Smooth muscle cell (in vitro differentiated cells): ENCODE results near the gene PLA2G10. TPM values are rescaled to one million over a fixed set of nuclear protein-coding genes. Genes with fewer than 3 reads are reported as not detected.
A peak's percentile ranks its signal among the peaks of the same experiment; 100 is the strongest.
"Not testable (repeated sequence)": the region's sequence is repeated elsewhere in the genome, so short reads cannot be mapped to it uniquely, and the experiment has no call there.

ENCODE experiments used
- DNase-seq: peaks from one replicate; lab custom pipeline; 2025; ENCODE audit not compliant: unreplicated experiment; lab: John Stamatoyannopoulos, UW
- H2AFZ ChIP-seq: fragments of 200-600 bp; sonication (generic); 2 replicates; pipeline ENCODE4 v1.6.0; 2016; ENCODE audit warnings: antibody characterized with exemption, low read depth, mild to moderate bottlenecking
- H3F3A ChIP-seq: fragments of 200-600 bp; sonication (generic); 2 replicates; pipeline ENCODE4 v1.6.0; 2017; ENCODE audit warnings: antibody characterized with exemption, low read depth
- H3K27ac ChIP-seq: fragments of 200-600 bp; sonication (generic); 2 replicates; pipeline ENCODE4 v1.5.1; 2016; ENCODE audit warnings: low read depth, mild to moderate bottlenecking
- H3K27me3 ChIP-seq: fragments of 200-600 bp; sonication (generic); 2 replicates; pipeline ENCODE4 v1.6.1; 2016; ENCODE audit warnings: low read depth, mild to moderate bottlenecking
- H3K36me3 ChIP-seq: fragments of 200-600 bp; sonication (generic); 2 replicates; pipeline ENCODE4 v1.5.1; 2016; ENCODE audit warnings: low read depth
- H3K4me1 ChIP-seq: fragments of 200-600 bp; sonication (generic); 2 replicates; pipeline ENCODE4 v1.5.1; 2016; ENCODE audit warnings: low read depth
- H3K4me2 ChIP-seq: fragments of 200-600 bp; sonication (generic); 2 replicates; pipeline ENCODE4 v1.6.0; 2016; ENCODE audit warnings: mild to moderate bottlenecking
- H3K4me3 ChIP-seq: fragments of 200-600 bp; sonication (generic); 2 replicates; pipeline ENCODE4 v1.5.1; 2016; ENCODE audit warnings: mild to moderate bottlenecking
- H3K79me2 ChIP-seq: fragments of 200-600 bp; sonication (generic); 2 replicates; pipeline ENCODE4 v1.6.0; 2016; ENCODE audit warnings: low read depth, mild to moderate bottlenecking
- H3K9ac ChIP-seq: fragments of 200-600 bp; sonication (generic); 2 replicates; pipeline ENCODE4 v1.6.0; 2016; ENCODE audit warnings: low read depth
- H3K9me3 ChIP-seq: fragments of 200-600 bp; sonication (generic); replicated peaks from 2 replicates; pipeline ENCODE4 v1.5.1; 2016; ENCODE audit warnings: low read depth
- H4K20me1 ChIP-seq: fragments of 200-600 bp; sonication (generic); 2 replicates; pipeline ENCODE4 v1.6.0; 2016; ENCODE audit warnings: low read depth
- CTCF ChIP-seq: fragments of 200-600 bp; sonication (generic); IDR thresholded peaks from 2 replicates; pipeline ENCODE4 v1.5.1; 2017; ENCODE audit warnings: borderline replicate concordance, mild to moderate bottlenecking, antibody characterized with exemption; ENCODE audit not compliant: insufficient read depth, poor library complexity, severe bottlenecking
- WGBS: methylation state at CpG from one replicate; pipeline ENCODE4 v1.1.7; 2016; ENCODE audit warnings: low lambda C conversion rate; 5-methylcytosine and 5-hydroxymethylcytosine counted together
- polyA plus RNA-seq: library from polyadenylated mRNA; unstranded; fragments of >200 nt; fragmentation: Nextera tagmentation; extraction: Ambion mirVana; gene quantifications from 2 replicates; pipeline ENCODE4 v1.2.1, GENCODE V29; 2016
- total RNA-seq: library from RNA; depleted of rRNA; stranded (reverse); fragments of >200 nt; gene quantifications from 2 replicates; pipeline ENCODE4 v1.2.3, GENCODE V29; 2014

PLA2G10 gene
- total and polyA plus RNA-seq, 2 experiments from 2014 or later = not detected

DNA sequence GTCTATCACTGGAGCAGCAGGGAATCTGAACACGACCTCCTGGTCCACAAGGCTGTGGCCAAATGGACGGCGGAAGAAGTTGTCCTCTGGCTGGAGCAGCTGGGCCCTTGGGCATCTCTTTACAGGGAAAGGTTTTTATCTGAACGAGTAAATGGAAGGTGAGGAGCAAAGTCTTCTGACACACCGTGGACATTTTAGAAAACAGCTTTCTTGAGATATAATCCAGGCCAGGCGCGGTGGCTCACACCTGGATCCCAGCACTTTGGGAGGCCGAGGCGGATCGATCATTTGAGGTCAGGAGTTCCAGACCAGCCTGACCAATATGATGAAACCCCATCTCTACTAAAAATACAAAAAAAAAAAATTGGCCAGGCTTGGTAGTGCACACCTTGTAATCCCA, 44.3 kb downstream of the PLA2G10 start:
- no peak overlapping the region for H3K27ac ChIP-seq
- peaks cover 38% of the 10 kb centered on the region for H3K36me3 ChIP-seq
- TF ChIP-seq CTCF = no peak
- H4K20me1 ChIP-seq = peaks cover 50% of the 10 kb centered on the region
- H3K79me2 ChIP-seq = peaks cover 11% of the 10 kb centered on the region
- no peaks in the 10 kb centered on the region for H3K27me3 ChIP-seq
- no peaks in the 10 kb centered on the region for H3K4me1 ChIP-seq
- no peaks in the 10 kb centered on the region for H3F3A ChIP-seq
- no peak overlapping the region for H3K4me3 ChIP-seq
- H2AFZ ChIP-seq = no peak overlapping the region
- 99% methylated on average over 10 of the region's 10 CpGs for WGBS
- DNase-seq = no peak
- no peak overlapping the region for H3K4me2 ChIP-seq
- H3K9me3 ChIP-seq = no peaks in the 10 kb centered on the region
- H3K9ac ChIP-seq = no peak overlapping the region

- H3K4me1 ChIP-seq = peaks cover under 1% of the 10 kb centered on the region
- H3K4me3 ChIP-seq = no peak overlapping the region
- H3K27me3 ChIP-seq = no peaks in the 10 kb centered on the region
- H3K9ac ChIP-seq = no peak overlapping the region
- H3K4me2 ChIP-seq = no peak overlapping the region
- no peak overlapping the region for H2AFZ ChIP-seq
- TF ChIP-seq CTCF = no peak
- peaks cover 98% of the 10 kb centered on the region for H4K20me1 ChIP-seq
- DNase-seq = no peak
- no peaks in the 10 kb centered on the region for H3K9me3 ChIP-seq
- no peaks in the 10 kb centered on the region for H3F3A ChIP-seq
- H3K27ac ChIP-seq = no peak overlapping the region
- WGBS = 90% methylated on average over 7 of the region's 7 CpGs
- peaks cover 89% of the 10 kb centered on the region for H3K79me2 ChIP-seq
- H3K36me3 ChIP-seq = peaks cover 17% of the 10 kb centered on the region
Measured at GRCh38 chr16:14641926-14642325, 52.2 kb downstream of the PLA2G10 start.

- no peaks in the 10 kb centered on the region for H3K9me3 ChIP-seq
- no peak for DNase-seq
- whole genome bisulfite sequencing = 97% methylated on average over 8 of the region's 8 CpGs
- peaks cover 100% of the 10 kb centered on the region for H4K20me1 ChIP-seq
- no peak overlapping the region for H3K4me3 ChIP-seq
- H2AFZ ChIP-seq = no peak overlapping the region
- no peak overlapping the region for H3K9ac ChIP-seq
- no peak overlapping the region for H3K27ac ChIP-seq
- H3K79me2 ChIP-seq = peaks cover 96% of the 10 kb centered on the region
- peaks cover 17% of the 10 kb centered on the region for H3K36me3 ChIP-seq
- peaks cover 3% of the 10 kb centered on the region for H3K4me1 ChIP-seq
- H3F3A ChIP-seq = no peaks in the 10 kb centered on the region
- no peak for TF ChIP-seq CTCF
- no peaks in the 10 kb centered on the region for H3K27me3 ChIP-seq
- no peak overlapping the region for H3K4me2 ChIP-seq
Measured at GRCh38 chr16:14641206-14641605, 52.9 kb downstream of the PLA2G10 start.

- Histone ChIP-seq H4K20me1 (peaks cover 100% of the 10 kb centered on the region), H3K36me3 (peaks cover 14% of the 10 kb centered on the region), H3K9ac (no peak overlapping the region), H3K4me3 (no peak overlapping the region), H3K9me3 (no peaks in the 10 kb centered on the region), H3F3A (no peaks in the 10 kb centered on the region), H3K79me2 (peaks cover 99% of the 10 kb centered on the region), H3K4me1 (peaks cover 9% of the 10 kb centered on the region), H3K4me2 (no peak overlapping the region), H3K27ac (no peak overlapping the region), H3K27me3 (no peaks in the 10 kb centered on the region), H2AFZ (no peak overlapping the region)
- 94% methylated on average over 10 of the region's 10 CpGs for WGBS
- TF ChIP-seq CTCF = no peak
- no peak for DNase-seq
Measured at GRCh38 chr16:14640538-14640937, 53.6 kb downstream of the PLA2G10 start.

- not testable (repeated sequence) for H3K27me3 ChIP-seq, DNase-seq, H3K36me3 ChIP-seq, H3K4me3 ChIP-seq, H3K9ac ChIP-seq, H3F3A ChIP-seq, H2AFZ ChIP-seq, H3K4me2 ChIP-seq, H3K9me3 ChIP-seq
- Histone ChIP-seq H3K4me1 (peaks cover 21% of the 10 kb centered on the region), H3K79me2 (peaks cover 90% of the 10 kb centered on the region), H3K27ac (peak overlapping the region; percentile 13), H4K20me1 (peaks cover 83% of the 10 kb centered on the region)
- WGBS = 11% methylated on average over 1 of the region's 1 CpG
Measured at GRCh38 chr16:14636951-14637240, 57.2 kb downstream of the PLA2G10 start.
